Activated B cell treated with CpG ODN at 0.5 μM for 24 hours (primary cell): Measurements from ENCODE around the gene EYS. TPM values are rescaled to one million over a fixed set of nuclear protein-coding genes. Genes with fewer than 3 reads are reported as not detected.
"Not testable (repeated sequence)": the region's sequence is repeated elsewhere in the genome, so short reads cannot be mapped to it uniquely, and the experiment has no call there.

Source experiments
- ATAC-seq: fragments of 200-7000 bp; cut with Tn5 transposase; one replicate; pipeline ENCODE4 v1.10.0; 2021; ENCODE audit warnings: low read depth, mild to moderate bottlenecking, moderate library complexity
- CTCF ChIA-PET: fragments of 350-600 bp; sonication (Branson Sonifier 250); formaldehyde crosslinking; loops from one replicate; lab custom pipeline; 2021; ENCODE audit warnings: antibody characterized with exemption; lab: Charles Lee
- POLR2A ChIA-PET: fragments of 350-600 bp; sonication (Branson Sonifier 250); formaldehyde crosslinking; loops from one replicate; lab custom pipeline; 2021; ENCODE audit warnings: antibody characterized with exemption; lab: Charles Lee
- DNase-seq: peaks from one replicate; pipeline ENCODE4 v3.0.0; 2022
- H3K27ac Mint-ChIP-seq: one replicate; pipeline ENCODE4 v1.8.0; 2020; ENCODE audit warnings: mixed read lengths
- H3K27me3 Mint-ChIP-seq: one replicate; pipeline ENCODE4 v1.8.0; 2021; ENCODE audit warnings: mixed read lengths
- H3K36me3 Mint-ChIP-seq: one replicate; pipeline ENCODE4 v1.8.0; 2021; ENCODE audit warnings: low read depth, mixed read lengths
- H3K4me1 Mint-ChIP-seq: one replicate; pipeline ENCODE4 v1.8.0; 2021; ENCODE audit warnings: mixed read lengths
- H3K4me3 Mint-ChIP-seq: one replicate; pipeline ENCODE4 v1.8.0; 2020; ENCODE audit warnings: mild to moderate bottlenecking, mixed read lengths
- H3K9me3 Mint-ChIP-seq: one replicate; pipeline ENCODE4 v1.8.0; 2020; ENCODE audit warnings: mixed read lengths
- intact Hi-C: fragments of 100-400 bp; cut with micrococcal nuclease; formaldehyde crosslinking; loops from one replicate; pipeline ENCODE4 v1.15.1; 2024
- total RNA-seq: library from RNA; stranded (reverse); gene quantifications from 2 replicates; pipeline ENCODE4 v1.2.3, GENCODE V29; 2022
- TF ChIP-seq, protein P1 (sequence below): fragments of 200-600 bp; IDR thresholded peaks from one replicate; pipeline ENCODE4 v1.8.0; 2022; ENCODE audit warnings: antibody characterized with exemption, mild to moderate bottlenecking

The EYS gene
- total RNA-seq, 1 donor from 2014 or later: not detected

DNA sequence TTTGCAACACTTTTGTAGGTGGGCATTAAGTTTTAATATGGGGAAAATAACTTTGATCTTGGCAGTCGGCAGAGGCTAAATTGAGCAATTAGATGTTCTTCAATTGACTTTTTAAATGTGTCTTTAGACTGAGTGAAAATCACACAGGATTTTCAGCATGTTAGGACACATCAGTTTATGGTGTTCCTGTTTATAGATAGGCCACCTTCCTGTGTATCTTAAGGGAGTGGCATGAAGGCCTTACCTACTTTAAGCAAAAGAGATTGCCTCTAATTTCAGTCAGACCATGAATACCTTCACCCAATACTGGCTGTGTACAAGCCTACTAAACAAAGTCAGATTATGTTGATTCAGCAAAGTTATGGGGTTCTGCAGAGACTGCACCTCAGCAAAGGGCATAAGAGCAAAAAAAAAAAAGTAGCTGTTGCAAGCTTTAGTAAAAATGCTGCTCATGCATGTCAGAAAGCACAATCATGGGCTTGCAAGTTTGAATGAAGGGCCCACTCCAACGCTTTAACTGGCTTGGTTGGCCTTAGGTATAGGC is 1223.0 kb downstream of the EYS start:
- Mint-ChIP-seq H3K4me1 (no peaks in the 10 kb centered on the region), H3K27me3 (no peaks in the 10 kb centered on the region), H3K9me3 (no peaks in the 10 kb centered on the region), H3K4me3 (no peak overlapping the region), H3K36me3 (no peaks in the 10 kb centered on the region), H3K27ac (no peak overlapping the region)
- no peak for ATAC-seq
- no peak for DNase-seq
- ChIA-PET POLR2A (no interaction called here), CTCF (no interaction called here)
- intact Hi-C loops: no loop called here
- TF ChIP-seq, protein P1, sequence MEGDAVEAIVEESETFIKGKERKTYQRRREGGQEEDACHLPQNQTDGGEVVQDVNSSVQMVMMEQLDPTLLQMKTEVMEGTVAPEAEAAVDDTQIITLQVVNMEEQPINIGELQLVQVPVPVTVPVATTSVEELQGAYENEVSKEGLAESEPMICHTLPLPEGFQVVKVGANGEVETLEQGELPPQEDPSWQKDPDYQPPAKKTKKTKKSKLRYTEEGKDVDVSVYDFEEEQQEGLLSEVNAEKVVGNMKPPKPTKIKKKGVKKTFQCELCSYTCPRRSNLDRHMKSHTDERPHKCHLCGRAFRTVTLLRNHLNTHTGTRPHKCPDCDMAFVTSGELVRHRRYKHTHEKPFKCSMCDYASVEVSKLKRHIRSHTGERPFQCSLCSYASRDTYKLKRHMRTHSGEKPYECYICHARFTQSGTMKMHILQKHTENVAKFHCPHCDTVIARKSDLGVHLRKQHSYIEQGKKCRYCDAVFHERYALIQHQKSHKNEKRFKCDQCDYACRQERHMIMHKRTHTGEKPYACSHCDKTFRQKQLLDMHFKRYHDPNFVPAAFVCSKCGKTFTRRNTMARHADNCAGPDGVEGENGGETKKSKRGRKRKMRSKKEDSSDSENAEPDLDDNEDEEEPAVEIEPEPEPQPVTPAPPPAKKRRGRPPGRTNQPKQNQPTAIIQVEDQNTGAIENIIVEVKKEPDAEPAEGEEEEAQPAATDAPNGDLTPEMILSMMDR: no peak

DNA sequence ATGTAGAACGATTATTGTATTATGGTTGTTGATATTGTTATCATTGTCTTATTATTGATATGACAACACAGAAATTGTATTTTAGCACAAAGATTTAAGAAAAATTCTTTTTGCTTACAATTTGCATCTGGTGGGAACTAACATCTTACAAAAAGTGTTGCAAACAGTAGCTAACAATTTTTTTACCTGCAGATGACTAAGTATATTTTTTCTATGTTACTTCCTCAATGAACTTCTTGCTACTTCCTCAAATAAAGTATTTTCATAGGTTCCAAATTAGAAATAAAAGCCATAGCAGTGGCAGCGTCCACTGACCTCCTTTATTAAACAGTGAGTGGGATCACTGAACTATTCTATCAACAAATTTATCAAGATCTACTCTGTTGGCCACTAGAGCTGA is 1224.4 kb downstream of the EYS start:
- no peak for DNase-seq
- Mint-ChIP-seq H3K27me3 (no peaks in the 10 kb centered on the region), H3K4me3 (no peak overlapping the region), H3K4me1 (no peaks in the 10 kb centered on the region), H3K9me3 (no peaks in the 10 kb centered on the region), H3K27ac (no peak overlapping the region), H3K36me3 (no peaks in the 10 kb centered on the region)
- no peak for ATAC-seq
- intact Hi-C loops: no loop called here
- TF ChIP-seq, protein P1: no peak
- ChIA-PET POLR2A (no interaction called here), CTCF (no interaction called here)

DNA sequence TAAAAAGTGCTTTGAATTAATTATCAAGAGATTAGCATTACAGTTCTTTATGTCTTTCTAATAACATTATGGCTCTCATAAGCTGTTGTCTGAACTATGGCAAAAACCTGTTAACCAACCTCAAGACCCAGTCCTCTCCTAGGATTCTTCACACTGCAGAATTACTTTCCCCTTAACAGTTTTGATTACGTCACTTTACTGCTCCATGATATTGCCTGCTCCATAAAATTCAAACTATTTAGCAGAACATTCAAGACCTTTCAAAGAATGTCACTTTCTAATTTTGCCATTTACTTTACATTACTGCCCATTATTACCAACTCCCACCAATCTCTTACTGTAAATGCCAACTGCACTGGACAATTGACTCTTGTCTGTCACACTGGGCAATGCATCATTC is 1227.9 kb downstream of the EYS start:
- Mint-ChIP-seq H3K27ac (no peak overlapping the region), H3K36me3 (no peaks in the 10 kb centered on the region), H3K4me3 (no peak overlapping the region), H3K27me3 (no peaks in the 10 kb centered on the region), H3K9me3 (no peaks in the 10 kb centered on the region), H3K4me1 (no peaks in the 10 kb centered on the region)
- ChIA-PET POLR2A (no interaction called here), CTCF (no interaction called here)
- no peak for DNase-seq
- TF ChIP-seq, protein P1: no peak
- intact Hi-C loops: no loop called here
- no peak for ATAC-seq

DNA sequence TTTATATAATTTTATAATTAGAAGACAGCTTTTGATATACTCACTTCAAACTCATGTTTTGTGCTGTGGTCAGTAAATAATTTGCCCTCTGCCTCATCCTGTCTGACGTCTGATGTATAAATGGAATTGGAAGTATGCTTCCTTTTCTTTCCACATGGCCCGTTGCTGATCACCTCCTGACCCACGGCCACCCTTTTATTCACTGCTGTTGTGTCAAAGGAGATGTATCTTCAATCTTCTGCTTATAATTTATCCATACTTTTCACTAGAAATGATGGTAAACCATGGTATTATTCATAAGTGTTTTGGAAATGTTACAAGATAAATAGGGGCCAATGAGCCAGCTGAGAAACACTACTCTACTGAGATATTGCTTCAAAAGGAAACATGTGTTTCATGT is 1229.6 kb downstream of the EYS start:
- Mint-ChIP-seq H3K27me3 (no peaks in the 10 kb centered on the region), H3K27ac (no peak overlapping the region), H3K4me1 (no peaks in the 10 kb centered on the region), H3K36me3 (no peaks in the 10 kb centered on the region), H3K4me3 (no peak overlapping the region), H3K9me3 (no peaks in the 10 kb centered on the region)
- ATAC-seq (no peak), DNase-seq (no peak)
- TF ChIP-seq, protein P1: no peak
- POLR2A ChIA-PET: no interaction called here
- intact Hi-C loops: no loop called here
- CTCF ChIA-PET: no interaction called here

DNA sequence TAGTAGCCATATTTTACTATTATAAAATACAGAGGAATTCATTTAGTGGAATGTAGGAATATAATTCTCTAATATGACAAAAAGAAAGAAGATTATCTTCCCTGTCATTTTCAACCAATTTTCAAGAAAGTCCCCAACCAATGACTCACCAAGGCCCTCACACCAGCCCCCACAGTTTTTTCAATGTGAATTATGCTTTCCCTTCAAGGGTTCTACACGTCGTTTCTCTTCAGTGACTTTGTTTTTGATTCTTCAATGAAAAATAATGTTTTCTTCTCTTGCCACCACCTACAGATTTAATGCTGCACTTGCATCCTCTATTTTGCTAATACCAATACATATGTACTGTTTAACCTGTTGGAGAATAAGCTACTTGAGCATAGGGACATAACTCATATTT is 1230.1 kb downstream of the EYS start:
- H3K4me1 Mint-ChIP-seq: no peaks in the 10 kb centered on the region
- DNase-seq: no peak
- CTCF ChIA-PET: no interaction called here
- no peaks in the 10 kb centered on the region for H3K27me3 Mint-ChIP-seq
- TF ChIP-seq, protein P1: no peak
- intact Hi-C loops: no loop called here
- H3K27ac Mint-ChIP-seq: no peak overlapping the region
- H3K4me3 Mint-ChIP-seq: no peak overlapping the region
- no peaks in the 10 kb centered on the region for H3K36me3 Mint-ChIP-seq
- H3K9me3 Mint-ChIP-seq: no peaks in the 10 kb centered on the region
- POLR2A ChIA-PET: no interaction called here
- ATAC-seq: no peak

DNA sequence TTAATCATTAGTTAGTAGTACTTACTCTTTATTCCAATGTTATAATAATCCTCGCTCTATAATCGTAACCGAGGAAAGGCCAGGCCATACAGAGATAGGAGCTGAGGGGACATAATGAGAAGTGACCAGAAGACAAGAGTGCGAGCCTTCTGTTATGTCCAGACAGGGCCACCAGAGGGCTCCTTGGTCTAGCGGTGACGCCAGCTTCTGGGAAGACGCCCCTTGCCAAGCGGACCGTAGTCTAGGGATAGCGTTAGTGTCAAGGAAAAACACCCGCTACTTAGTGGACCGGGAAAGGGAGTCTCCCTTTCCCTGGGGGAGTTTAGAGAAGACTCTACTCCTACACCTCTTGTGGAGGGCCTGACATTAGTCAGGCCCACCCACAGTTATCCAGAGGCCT is 1237.6 kb downstream of the EYS start:
- H3K36me3 Mint-ChIP-seq, intact Hi-C loops, DNase-seq, H3K4me1 Mint-ChIP-seq, CTCF ChIA-PET, H3K27me3 Mint-ChIP-seq, POLR2A ChIA-PET, H3K4me3 Mint-ChIP-seq, ATAC-seq, H3K27ac Mint-ChIP-seq: not testable (repeated sequence)
- peaks cover 16% of the 10 kb centered on the region for H3K9me3 Mint-ChIP-seq
